Osteocyte (in vitro differentiated cells): ENCODE data around the gene TMED4. TPM values are rescaled to one million over a fixed set of nuclear protein-coding genes. Genes with fewer than 3 reads are reported as not detected.
"Not testable (repeated sequence)": the region's sequence is repeated elsewhere in the genome, so short reads cannot be mapped to it uniquely, and the experiment has no call there.

Source experiments
- DNase-seq: peaks from one replicate; pipeline ENCODE4 v3.0.0; 2021; ENCODE audit warnings: mixed read lengths; ENCODE audit not compliant: unreplicated experiment; ENCODE audit errors: extremely low spot score
- H3K27ac Mint-ChIP-seq: one replicate; pipeline ENCODE4 v1.8.0; 2021; ENCODE audit warnings: mild to moderate bottlenecking, mixed read lengths; ENCODE audit not compliant: unreplicated experiment
- H3K27me3 Mint-ChIP-seq: one replicate; pipeline ENCODE4 v1.8.0; 2021; ENCODE audit warnings: mixed read lengths; ENCODE audit not compliant: unreplicated experiment
- H3K36me3 Mint-ChIP-seq: one replicate; pipeline ENCODE4 v1.8.0; 2021; ENCODE audit warnings: mixed read lengths; ENCODE audit not compliant: unreplicated experiment
- H3K4me1 Mint-ChIP-seq: one replicate; pipeline ENCODE4 v1.8.0; 2021; ENCODE audit warnings: mixed read lengths; ENCODE audit not compliant: unreplicated experiment
- H3K4me3 Mint-ChIP-seq: one replicate; pipeline ENCODE4 v1.8.0; 2021; ENCODE audit warnings: mild to moderate bottlenecking, moderate library complexity, mixed read lengths; ENCODE audit not compliant: unreplicated experiment
- H3K9me3 Mint-ChIP-seq: one replicate; pipeline ENCODE4 v1.8.0; 2021; ENCODE audit warnings: mixed read lengths; ENCODE audit not compliant: unreplicated experiment
- CTCF ChIP-seq: fragments of 200-600 bp; sonication (generic); IDR thresholded peaks from 2 replicates; pipeline ENCODE4 v1.5.0; 2021; ENCODE audit warnings: antibody characterized with exemption, mild to moderate bottlenecking, moderate library complexity
- total RNA-seq: library from RNA; stranded (reverse); gene quantifications from 2 replicates; pipeline ENCODE4 v1.2.1, GENCODE V29; 2021

TMED4 gene
- total RNA-seq, 1 donor from 2014 or later, result 89.6 TPM

- H3K27ac Mint-ChIP-seq, result no peak overlapping the region
- H3K9me3 Mint-ChIP-seq, result no peaks in the 10 kb centered on the region
- no peak for DNase-seq
- no peak overlapping the region for H3K4me3 Mint-ChIP-seq
- no peak for TF ChIP-seq CTCF
- peaks cover 5% of the 10 kb centered on the region for H3K27me3 Mint-ChIP-seq
- no peaks in the 10 kb centered on the region for H3K4me1 Mint-ChIP-seq
- peaks cover 21% of the 10 kb centered on the region for H3K36me3 Mint-ChIP-seq
Measured at GRCh38 chr7:44561962-44562621, 19.9 kb downstream of the TMED4 start.

- Mint-ChIP-seq H3K27ac (no peak overlapping the region), H3K4me3 (no peak overlapping the region), H3K36me3 (peaks cover 17% of the 10 kb centered on the region), H3K9me3 (no peaks in the 10 kb centered on the region), H3K4me1 (no peaks in the 10 kb centered on the region), H3K27me3 (peaks cover 9% of the 10 kb centered on the region)
- TF ChIP-seq CTCF, result no peak
- no peak for DNase-seq
Measured at GRCh38 chr7:44561481-44561880, 20.6 kb downstream of the TMED4 start.

- peaks cover 9% of the 10 kb centered on the region for H3K27me3 Mint-ChIP-seq
- peaks cover 4% of the 10 kb centered on the region for H3K36me3 Mint-ChIP-seq
- H3K9me3 Mint-ChIP-seq, result no peaks in the 10 kb centered on the region
- no peak for DNase-seq
- no peaks in the 10 kb centered on the region for H3K4me1 Mint-ChIP-seq
- H3K27ac Mint-ChIP-seq, result no peak overlapping the region
- no peak for TF ChIP-seq CTCF
- H3K4me3 Mint-ChIP-seq, result no peak overlapping the region
Measured at GRCh38 chr7:44559485-44559884, 22.5 kb downstream of the TMED4 start.

- Mint-ChIP-seq H3K36me3 (no peaks in the 10 kb centered on the region), H3K9me3 (no peaks in the 10 kb centered on the region), H3K27me3 (peaks cover 11% of the 10 kb centered on the region), H3K27ac (no peak overlapping the region), H3K4me1 (no peaks in the 10 kb centered on the region), H3K4me3 (no peak overlapping the region)
- DNase-seq, result no peak
- TF ChIP-seq CTCF, result no peak
Measured at GRCh38 chr7:44557485-44557884, 24.5 kb downstream of the TMED4 start.

- Mint-ChIP-seq H3K36me3 (no peaks in the 10 kb centered on the region), H3K9me3 (no peaks in the 10 kb centered on the region), H3K4me1 (no peaks in the 10 kb centered on the region), H3K4me3 (no peak overlapping the region), H3K27me3 (peaks cover 16% of the 10 kb centered on the region), H3K27ac (no peak overlapping the region)
- DNase-seq, result no peak
- TF ChIP-seq CTCF, result no peak
Measured at GRCh38 chr7:44555350-44555749, 26.7 kb downstream of the TMED4 start.

GRCh38 chr7:44552473-44553005 lies 29.5 kb downstream of the TMED4 start:
- H3K4me1 Mint-ChIP-seq, result peaks cover 13% of the 10 kb centered on the region

More at GRCh38 chr7:44552473-44553005, 29.5 kb downstream of the TMED4 start:
- not testable (repeated sequence) for H3K36me3 Mint-ChIP-seq, H3K9me3 Mint-ChIP-seq, DNase-seq, H3K4me3 Mint-ChIP-seq, H3K27ac Mint-ChIP-seq
- peaks cover 26% of the 10 kb centered on the region for H3K27me3 Mint-ChIP-seq
